Measurements from ENCODE around the gene IL31RA. TPM values are rescaled to one million over a fixed set of nuclear protein-coding genes. Genes with fewer than 3 reads are reported as not detected.

IL31RA gene
- total RNA-seq, 3 donors from 2014 or later = not detected

DNA sequence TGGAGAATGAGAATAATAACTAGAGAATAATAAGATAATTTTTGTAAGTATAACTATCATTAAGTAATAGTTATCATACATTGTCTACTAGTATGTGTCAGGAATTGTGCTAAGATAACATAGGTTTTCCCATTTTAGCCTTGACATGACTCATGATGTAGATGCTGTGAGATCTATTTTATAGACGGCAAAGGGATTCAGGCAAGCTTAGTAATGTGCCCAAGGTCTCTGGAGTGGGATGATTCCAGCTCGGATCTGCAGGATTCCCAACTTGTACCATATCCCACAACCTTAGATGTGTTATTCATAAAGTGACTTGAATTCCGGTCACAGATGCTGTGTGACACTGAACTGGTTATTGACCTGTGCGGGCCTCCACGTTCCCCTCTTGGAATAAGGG is 51.5 kb downstream of the IL31RA start:
- H3K27me3 ChIP-seq = no peaks in the 10 kb centered on the region
- TF ChIP-seq POLR2AphosphoS5 (IDR thresholded peaks at IDR 0.05) (no peak), POLR2A (IDR thresholded peaks at IDR 0.05) (no peak)
- TF ChIP-seq, protein P1, sequence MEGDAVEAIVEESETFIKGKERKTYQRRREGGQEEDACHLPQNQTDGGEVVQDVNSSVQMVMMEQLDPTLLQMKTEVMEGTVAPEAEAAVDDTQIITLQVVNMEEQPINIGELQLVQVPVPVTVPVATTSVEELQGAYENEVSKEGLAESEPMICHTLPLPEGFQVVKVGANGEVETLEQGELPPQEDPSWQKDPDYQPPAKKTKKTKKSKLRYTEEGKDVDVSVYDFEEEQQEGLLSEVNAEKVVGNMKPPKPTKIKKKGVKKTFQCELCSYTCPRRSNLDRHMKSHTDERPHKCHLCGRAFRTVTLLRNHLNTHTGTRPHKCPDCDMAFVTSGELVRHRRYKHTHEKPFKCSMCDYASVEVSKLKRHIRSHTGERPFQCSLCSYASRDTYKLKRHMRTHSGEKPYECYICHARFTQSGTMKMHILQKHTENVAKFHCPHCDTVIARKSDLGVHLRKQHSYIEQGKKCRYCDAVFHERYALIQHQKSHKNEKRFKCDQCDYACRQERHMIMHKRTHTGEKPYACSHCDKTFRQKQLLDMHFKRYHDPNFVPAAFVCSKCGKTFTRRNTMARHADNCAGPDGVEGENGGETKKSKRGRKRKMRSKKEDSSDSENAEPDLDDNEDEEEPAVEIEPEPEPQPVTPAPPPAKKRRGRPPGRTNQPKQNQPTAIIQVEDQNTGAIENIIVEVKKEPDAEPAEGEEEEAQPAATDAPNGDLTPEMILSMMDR (IDR thresholded peaks at IDR 0.05) = no peak
- intact Hi-C loops (cut with DNase I; ENCODE audit: low total_unique reads) = no loop called here
- no peaks in the 10 kb centered on the region for H3K36me3 ChIP-seq
- no peak for DNase-seq (ENCODE audit: low spot score in 2 of 2)
- H3K9me3 ChIP-seq = no peaks in the 10 kb centered on the region
- H3K27ac ChIP-seq = no peak overlapping the region
- no peaks in the 10 kb centered on the region for H3K4me1 ChIP-seq
- H3K4me3 ChIP-seq = no peak overlapping the region

DNA sequence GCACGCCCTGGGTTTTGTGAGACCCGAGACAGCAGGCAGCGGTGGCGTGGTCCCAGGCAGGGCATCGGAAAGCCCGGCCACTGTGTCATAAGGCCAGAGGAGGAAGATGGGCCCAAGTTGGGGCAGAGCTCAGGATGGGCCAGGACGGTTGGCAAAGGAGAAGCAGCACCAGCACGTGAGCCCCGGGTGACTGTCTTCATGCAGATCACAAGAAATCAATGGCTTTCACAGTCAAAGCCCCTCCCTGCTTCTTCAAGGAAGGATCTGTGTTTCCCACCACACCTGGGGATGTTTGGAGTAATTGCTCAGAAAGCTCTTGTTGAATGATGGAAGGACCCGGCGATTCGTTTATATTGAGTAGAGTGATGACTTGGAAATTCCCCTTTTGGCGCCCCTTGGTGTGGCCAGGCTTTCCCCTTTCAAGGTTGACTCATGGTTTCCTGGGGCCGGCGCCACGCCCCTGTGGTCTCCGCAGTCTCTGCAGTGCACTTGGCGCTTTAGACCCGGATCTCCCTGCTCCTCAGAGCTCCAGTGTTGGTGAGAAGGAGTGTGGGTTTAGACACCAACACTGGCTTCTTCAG is 52.1 kb downstream of the IL31RA start:
- Histone ChIP-seq H3K4me3 (no peak overlapping the region), H3K4me1 (no peaks in the 10 kb centered on the region), H3K27me3 (no peaks in the 10 kb centered on the region), H3K9me3 (no peaks in the 10 kb centered on the region), H3K36me3 (no peaks in the 10 kb centered on the region), H3K27ac (no peak overlapping the region)
- TF ChIP-seq POLR2A (IDR thresholded peaks at IDR 0.05) (no peak), POLR2AphosphoS5 (IDR thresholded peaks at IDR 0.05) (no peak)
- TF ChIP-seq, protein P1 (IDR thresholded peaks at IDR 0.05) = no peak
- no peak for DNase-seq (ENCODE audit: low spot score in 2 of 2)
- intact Hi-C loops (cut with DNase I; ENCODE audit: low total_unique reads) = no loop called here

DNA sequence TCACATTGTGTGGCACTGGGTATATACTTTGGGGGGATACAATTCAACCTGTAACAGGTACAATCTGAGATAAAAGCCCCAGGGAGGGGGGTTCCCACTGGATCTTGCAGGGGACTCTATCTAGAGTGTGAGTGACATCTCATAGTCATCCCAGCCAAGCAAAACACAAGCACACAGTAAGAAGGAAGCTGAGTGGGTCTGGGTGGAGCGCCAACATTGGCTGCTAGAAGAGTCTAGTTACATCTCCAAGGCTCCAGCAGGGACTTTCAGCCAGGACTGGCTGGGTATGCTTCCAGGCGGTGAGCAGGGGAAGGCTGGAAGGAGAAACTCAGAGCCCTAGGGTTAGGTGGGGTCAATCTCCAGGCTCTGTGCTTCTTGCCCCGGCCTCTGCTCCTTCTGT is 53.0 kb downstream of the IL31RA start:
- Histone ChIP-seq H3K27me3 (no peaks in the 10 kb centered on the region), H3K4me1 (no peaks in the 10 kb centered on the region), H3K9me3 (no peaks in the 10 kb centered on the region), H3K36me3 (no peaks in the 10 kb centered on the region), H3K27ac (no peak overlapping the region), H3K4me3 (no peak overlapping the region)
- TF ChIP-seq POLR2AphosphoS5 (IDR thresholded peaks at IDR 0.05) (no peak), POLR2A (IDR thresholded peaks at IDR 0.05) (no peak)
- TF ChIP-seq, protein P1 (IDR thresholded peaks at IDR 0.05) = no peak
- DNase-seq (ENCODE audit: low spot score in 2 of 2) = no peak
- intact Hi-C loops (cut with DNase I; ENCODE audit: low total_unique reads) = no loop called here

- TF ChIP-seq, protein P1 (IDR thresholded peaks at IDR 0.05) = no peak
- TF ChIP-seq POLR2AphosphoS5 (IDR thresholded peaks at IDR 0.05) = no peak
- TF ChIP-seq POLR2A (IDR thresholded peaks at IDR 0.05) = no peak
- no peak for DNase-seq (ENCODE audit: low spot score in 2 of 2)
- H3K27ac ChIP-seq = no peak overlapping the region
- H3K27me3 ChIP-seq = no peaks in the 10 kb centered on the region
- no peak overlapping the region for H3K4me3 ChIP-seq
- no peaks in the 10 kb centered on the region for H3K4me1 ChIP-seq
- H3K36me3 ChIP-seq = no peaks in the 10 kb centered on the region
- no peaks in the 10 kb centered on the region for H3K9me3 ChIP-seq
- intact Hi-C loops (cut with DNase I; ENCODE audit: low total_unique reads) = no loop called here
Measured at GRCh38 chr5:55905251-55905650, 54.1 kb downstream of the IL31RA start.

DNA sequence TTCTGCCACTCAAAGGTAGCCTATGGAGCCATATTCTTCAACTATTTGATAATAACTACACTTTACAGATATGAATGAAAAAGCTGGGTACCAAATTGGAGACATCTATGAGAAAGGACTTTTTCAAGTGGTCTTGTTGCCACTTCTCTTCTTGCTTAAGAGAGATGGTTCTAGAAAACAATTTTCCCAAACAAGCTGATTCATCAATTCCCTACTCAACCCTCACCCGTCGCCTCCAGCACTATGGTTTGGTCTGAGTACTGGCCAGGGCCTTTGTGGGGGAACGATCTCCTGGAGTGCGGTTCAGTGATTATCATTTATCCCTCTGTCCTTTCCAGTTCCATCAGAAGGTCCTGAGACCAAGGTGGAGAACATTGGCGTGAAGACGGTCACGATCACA is 56.8 kb downstream of the IL31RA start:
- H3K9me3 ChIP-seq = no peaks in the 10 kb centered on the region
- no peaks in the 10 kb centered on the region for H3K4me1 ChIP-seq
- no peak overlapping the region for H3K4me3 ChIP-seq
- intact Hi-C loops (cut with DNase I; ENCODE audit: low total_unique reads) = no loop called here
- TF ChIP-seq POLR2AphosphoS5 (IDR thresholded peaks at IDR 0.05) (no peak), POLR2A (IDR thresholded peaks at IDR 0.05) (no peak)
- TF ChIP-seq, protein P1 (IDR thresholded peaks at IDR 0.05) = no peak
- no peak overlapping the region for H3K27ac ChIP-seq
- no peak for DNase-seq (ENCODE audit: low spot score in 2 of 2)
- no peaks in the 10 kb centered on the region for H3K36me3 ChIP-seq
- H3K27me3 ChIP-seq = no peaks in the 10 kb centered on the region

Data from breast epithelium (tissue), 4 donors.